K562 (cell line): ENCODE results near the gene FAM217B. TPM values are rescaled to one million over a fixed set of nuclear protein-coding genes. Genes with fewer than 3 reads are reported as not detected.

ENCODE experiments used
- CXXC5 ChIP-seq: fragments of 250-450 bp; sonication (Bioruptor Pico); IDR thresholded peaks from 2 replicates; pipeline ENCODE4 v1.8.0; 2022; ENCODE audit warnings: inconsistent platforms, mild to moderate bottlenecking, moderate library complexity
- GATAD2A ChIP-seq: fragments of 450-650 bp; IDR thresholded peaks from 2 replicates; pipeline ENCODE4 v1.6.1; 2017
- JUND ChIP-seq, 2 experiments: IDR thresholded peaks; 2 replicates in 1 of 2; 3 replicates in 1 of 2; pipeline ENCODE4 v1.6.1; 2011; ENCODE audit warnings: borderline replicate concordance in 2 of 2, low read depth in 2 of 2, low read length in 2 of 2, improper control_type of control experiment in 1 of 2, missing biosample characterization in 1 of 2, missing genetic modification characterization in 1 of 2, missing genetic modification reagents in 1 of 2
- MCM5 ChIP-seq: fragments of 450-650 bp; IDR thresholded peaks from 2 replicates; pipeline ENCODE4 v1.6.1; 2016; ENCODE audit warnings: low read depth
- NR0B1 ChIP-seq: fragments of 450-650 bp; IDR thresholded peaks from one replicate; pipeline ENCODE4 v1.6.1; 2018; ENCODE audit warnings: mild to moderate bottlenecking, moderate library complexity; ENCODE audit not compliant: partially characterized antibody
- SLC30A9 ChIP-seq: fragments of 250-450 bp; sonication (Bioruptor Pico); IDR thresholded peaks from 2 replicates; pipeline ENCODE4 v1.8.0; 2022; ENCODE audit warnings: mild to moderate bottlenecking, moderate library complexity
- ZBTB33 ChIP-seq: sonication (generic); formaldehyde crosslinking; IDR thresholded peaks from 2 replicates; pipeline ENCODE4 v1.8.1; 2023; ENCODE audit warnings: mild to moderate bottlenecking, missing genetic modification reagents
- ZNF395 ChIP-seq: fragments of 200-800 bp; sonication (Bioruptor generic); IDR thresholded peaks from 2 replicates; pipeline ENCODE4 v1.6.1; 2017; ENCODE audit warnings: missing genetic modification characterization, missing compliant biosample characterization
- ZNF507 ChIP-seq: conservative IDR thresholded peaks from 2 replicates; pipeline ENCODE4 v1.6.1; 2017; ENCODE audit warnings: missing genetic modification characterization, missing compliant biosample characterization
- ZSCAN32 ChIP-seq: fragments of 450-650 bp; formaldehyde crosslinking; IDR thresholded peaks from 2 replicates; pipeline ENCODE4 v1.4.0; 2020; ENCODE audit warnings: mild to moderate bottlenecking, moderate library complexity
- polyA plus RNA-seq, 8 experiments: library from polyadenylated mRNA; depleted of rRNA in 4 of 8; stranded (reverse) in 5 of 8; unstranded in 3 of 8; fragments of >200 nt; fragmentation: Nextera tagmentation in 2 of 8; fragmentation: Illumina TruSeq in 1 of 8; extraction: Ambion mirVana in 2 of 8; extraction: Trizol in 1 of 8; gene quantifications; 2 replicates each; pipeline versions ENCODE4 v1.2.1 to v1.2.3, GENCODE V29; 2011 to 2014; ENCODE audit warnings: inconsistent platforms in 1 of 8, missing spikeins in 1 of 8
- total RNA-seq, 7 experiments: library from RNA; depleted of rRNA in 6 of 7; stranded (reverse); fragments of >200 nt in 6 of 7; fragmentation: Illumina TruSeq in 2 of 7; extraction: Trizol in 2 of 7; gene quantifications; 2 replicates each; pipeline versions ENCODE4 v1.2.1 to v1.2.3, GENCODE V29; 2011 to 2021; ENCODE audit warnings: low replicate concordance in 1 of 7

The FAM217B gene
- total and polyA plus RNA-seq, 9 of the 15 experiments (the other 6 are each of a cell fraction or from before 2014, with no cell fraction given): 4.8 to 11.4 (median 6.9) TPM

- TF ChIP-seq ZBTB33 (no peak), CXXC5 (CRISPR knock-in tag) (peak; percentile 16), ZNF507 (no peak), MCM5 (no peak), SLC30A9 (no peak), GATAD2A (no peak; the same call in 1 of the 2 replicates), NR0B1 (no peak), ZNF395 (no peak), ZSCAN32 (CRISPR knock-in tag) (no peak), JUND (IDR thresholded peaks at IDR 0.05; ENCODE audit: borderline replicate concordance, low read depth, low read length) (0 out of 2 replicates have a peak, but pooled peaks have one; percentile 4), JUND (tag; IDR thresholded peaks at IDR 0.05; ENCODE audit: borderline replicate concordance, low read depth, low read length) (no peak)
- TF ChIP-seq, all 486 proteins: peak for 56
Observed at GRCh38 chr20:59933849-59934585, 6.2 kb upstream of the FAM217B start (continued).
